Fibroblast of lung (primary cell): Measurements from ENCODE around the gene NFYB.

Source experiments
- EZH2 ChIP-seq: IDR thresholded peaks from 2 replicates; pipeline ENCODE4 v1.5.1; 2012; ENCODE audit warnings: low read length, control low read depth, mild to moderate bottlenecking; ENCODE audit errors: missing control alignments
- TF ChIP-seq, protein P1 (sequence below), 2 donors: IDR thresholded peaks in 1 of 2; conservative IDR thresholded peaks in 1 of 2; 1 replicate in 1 of 2; 2 replicates in 1 of 2; pipeline ENCODE4 v1.5.1; 2011 to 2012; ENCODE audit warnings: low read length in 2 of 2, control low read depth in 1 of 2, inconsistent platforms in 1 of 2, low read depth in 1 of 2, mild to moderate bottlenecking in 1 of 2

DNA sequence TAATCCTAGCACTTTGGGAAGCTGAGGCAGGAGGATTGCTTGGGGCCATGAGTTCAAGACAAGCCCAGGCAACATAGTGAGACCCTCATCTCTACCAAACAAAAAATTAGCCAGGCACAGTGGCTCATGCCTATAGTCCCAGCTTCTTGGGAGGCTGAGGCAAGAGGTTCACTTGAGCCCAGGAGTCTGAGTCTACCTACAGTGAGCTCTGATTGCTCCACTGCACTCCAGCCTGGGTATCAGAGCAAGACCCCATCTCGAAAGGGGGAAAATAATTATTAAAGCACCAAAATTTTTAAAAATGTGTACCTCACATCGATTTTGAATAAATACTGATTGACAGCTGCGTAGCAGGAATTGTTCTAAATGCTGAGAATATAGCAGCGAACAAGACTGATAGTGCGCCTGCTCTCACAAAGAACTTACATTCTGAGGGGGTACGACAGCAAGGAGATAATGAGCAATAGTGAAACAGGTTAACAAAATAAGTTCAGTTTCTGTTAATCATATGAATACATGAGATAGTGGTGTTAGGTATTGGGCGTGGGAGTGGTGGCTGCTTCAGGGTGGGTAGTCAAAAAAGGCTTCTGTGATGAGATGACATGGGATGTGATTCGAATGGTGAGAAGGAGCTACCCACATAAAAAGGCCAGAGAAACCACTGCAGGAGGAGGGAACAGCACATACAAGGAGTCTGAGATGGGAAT lies 54.1 kb downstream of the NFYB start:
- TF ChIP-seq, protein P1, sequence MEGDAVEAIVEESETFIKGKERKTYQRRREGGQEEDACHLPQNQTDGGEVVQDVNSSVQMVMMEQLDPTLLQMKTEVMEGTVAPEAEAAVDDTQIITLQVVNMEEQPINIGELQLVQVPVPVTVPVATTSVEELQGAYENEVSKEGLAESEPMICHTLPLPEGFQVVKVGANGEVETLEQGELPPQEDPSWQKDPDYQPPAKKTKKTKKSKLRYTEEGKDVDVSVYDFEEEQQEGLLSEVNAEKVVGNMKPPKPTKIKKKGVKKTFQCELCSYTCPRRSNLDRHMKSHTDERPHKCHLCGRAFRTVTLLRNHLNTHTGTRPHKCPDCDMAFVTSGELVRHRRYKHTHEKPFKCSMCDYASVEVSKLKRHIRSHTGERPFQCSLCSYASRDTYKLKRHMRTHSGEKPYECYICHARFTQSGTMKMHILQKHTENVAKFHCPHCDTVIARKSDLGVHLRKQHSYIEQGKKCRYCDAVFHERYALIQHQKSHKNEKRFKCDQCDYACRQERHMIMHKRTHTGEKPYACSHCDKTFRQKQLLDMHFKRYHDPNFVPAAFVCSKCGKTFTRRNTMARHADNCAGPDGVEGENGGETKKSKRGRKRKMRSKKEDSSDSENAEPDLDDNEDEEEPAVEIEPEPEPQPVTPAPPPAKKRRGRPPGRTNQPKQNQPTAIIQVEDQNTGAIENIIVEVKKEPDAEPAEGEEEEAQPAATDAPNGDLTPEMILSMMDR (conservative IDR thresholded peaks at IDR 0.05 in 1 of 2, IDR thresholded peaks at IDR 0.05 in 1 of 2; ENCODE audit: low read depth in 1 of 2, low read length in 2 of 2) = no peak
- TF ChIP-seq EZH2 = no peak
